ENCODE results near the gene FKBP7. TPM values are rescaled to one million over a fixed set of nuclear protein-coding genes. Genes with fewer than 3 reads are reported as not detected.
A peak's percentile ranks its signal among the peaks of the same experiment; 100 is the strongest.

The FKBP7 gene
- total and polyA plus RNA-seq, 2 of the 8 experiments (the other 6 are each of a cell fraction or from before 2014, with no cell fraction given) = 3.6 to 7.0 TPM

DNA sequence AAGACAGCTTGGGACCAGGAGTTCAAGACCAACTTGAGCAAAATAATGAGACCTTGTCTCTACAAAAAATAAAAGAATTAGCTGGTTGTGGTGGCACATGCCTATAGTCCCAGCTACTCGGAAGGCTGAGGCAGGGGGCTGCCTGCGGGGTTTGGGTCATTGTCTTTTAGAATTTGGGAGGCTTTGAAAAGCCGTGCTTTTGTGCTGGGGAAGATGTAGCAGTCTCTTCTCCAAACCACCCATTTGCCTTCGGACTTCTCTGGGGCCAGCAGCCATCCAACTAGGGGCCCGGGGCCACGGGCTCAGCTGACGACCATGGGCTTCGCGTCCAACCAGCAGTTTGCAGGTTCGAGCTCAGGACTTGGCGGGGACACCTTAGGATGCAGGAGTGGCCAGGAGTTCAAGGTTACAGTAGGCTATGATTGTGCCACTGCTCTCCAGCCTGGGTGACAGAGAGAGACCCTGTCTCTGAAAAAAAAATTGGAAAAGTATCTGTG is 21.0 kb downstream of the FKBP7 start:
- Histone ChIP-seq H3K4me2 (ENCODE audit: insufficient read depth in 1 of 2, low read depth in 2 of 2, low read length in 2 of 2) (no peak overlapping the region), H4K8ac (ENCODE audit: extremely low read depth, insufficient read depth, low read length) (peak overlapping the region; percentile 25; the same call in 1 of the 2 replicates), H3K23ac (ENCODE audit: insufficient read length) (no peak overlapping the region), H4K20me1 (replicated peaks in 1 of 2; ENCODE audit: control insufficient read depth in 1 of 2, insufficient read depth in 2 of 2, low read length in 2 of 2) (no peaks in the 10 kb centered on the region), H3K27me3 (replicated peaks in 1 of 4; ENCODE audit: control insufficient read depth in 3 of 4, extremely low read depth in 1 of 4, insufficient read depth in 3 of 4, low read length in 3 of 4) (no peaks in the 10 kb centered on the region), H3K4me1 (replicated peaks in 1 of 4; ENCODE audit: control insufficient read depth in 3 of 4, insufficient read depth in 4 of 4, low read length in 3 of 4) (no peaks in the 10 kb centered on the region), H2AK5ac (ENCODE audit: low read depth, low read length) (no peak overlapping the region), H3K18ac (ENCODE audit: extremely low read depth, low read length) (no peak overlapping the region), H4K91ac (replicated peaks; ENCODE audit: insufficient read length, low read length) (no peak overlapping the region), H3K4ac (replicated peaks; ENCODE audit: insufficient read length, low read depth, low read length) (no peak overlapping the region), H2BK5ac (ENCODE audit: low read depth, low read length) (no peak overlapping the region), H3K23me2 (ENCODE audit: low read depth, low read length) (no peaks in the 10 kb centered on the region), H3K79me2 (ENCODE audit: control insufficient read depth in 1 of 2, insufficient read depth in 2 of 2, low read length in 2 of 2) (no peaks in the 10 kb centered on the region), H4K5ac (ENCODE audit: insufficient read length, low read depth, low read length) (no peak overlapping the region), H3K9me3 (ENCODE audit: insufficient read depth in 2 of 2, low read depth in 1 of 2, low read length in 1 of 2) (no peaks in the 10 kb centered on the region), H3K14ac (ENCODE audit: insufficient read length) (no peak overlapping the region), H3K79me1 (ENCODE audit: low read depth, low read length) (no peaks in the 10 kb centered on the region), H2AFZ (ENCODE audit: low read length) (no peak overlapping the region), H3K36me3 (ENCODE audit: control insufficient read depth in 2 of 4, insufficient read depth in 4 of 4, low read length in 3 of 4) (no peaks in the 10 kb centered on the region), H2BK12ac (ENCODE audit: low read depth, low read length) (no peak overlapping the region), H3K27ac (ENCODE audit: low read depth, low read length) (no peak overlapping the region), H3K9ac (replicated peaks in 1 of 4; ENCODE audit: extremely low read depth in 1 of 4, low read depth in 3 of 4, low read length in 3 of 4) (no peak overlapping the region), H3K4me3 (ENCODE audit: extremely low read depth in 1 of 4, insufficient read depth in 2 of 4, low read depth in 3 of 4, low read length in 4 of 4) (no peak overlapping the region), H3K56ac (replicated peaks; ENCODE audit: insufficient read length, low read depth, low read length) (no peak overlapping the region), H2BK20ac (ENCODE audit: low read length) (no peak overlapping the region), H2BK120ac (replicated peaks; ENCODE audit: low read depth, low read length) (no peak overlapping the region), H2BK15ac (ENCODE audit: low read length) (no peak overlapping the region)
- ChIA-PET CTCF (ENCODE audit: partially characterized antibody) (interaction anchor here (0.9 kb wide), 1 partner anchor 12 kb away, joined by 3 read pairs; no protein-coding TSS in a partner anchor), POLR2A (ENCODE audit: partially characterized antibody) (interaction anchor here (1.7 kb wide), 1 partner anchor 8 kb away, joined by 3 read pairs; no protein-coding TSS in a partner anchor)
- TF ChIP-seq, protein P1, sequence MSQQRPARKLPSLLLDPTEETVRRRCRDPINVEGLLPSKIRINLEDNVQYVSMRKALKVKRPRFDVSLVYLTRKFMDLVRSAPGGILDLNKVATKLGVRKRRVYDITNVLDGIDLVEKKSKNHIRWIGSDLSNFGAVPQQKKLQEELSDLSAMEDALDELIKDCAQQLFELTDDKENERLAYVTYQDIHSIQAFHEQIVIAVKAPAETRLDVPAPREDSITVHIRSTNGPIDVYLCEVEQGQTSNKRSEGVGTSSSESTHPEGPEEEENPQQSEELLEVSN (IDR thresholded peaks at IDR 0.05) = no peak
- TF ChIP-seq, protein P2, sequence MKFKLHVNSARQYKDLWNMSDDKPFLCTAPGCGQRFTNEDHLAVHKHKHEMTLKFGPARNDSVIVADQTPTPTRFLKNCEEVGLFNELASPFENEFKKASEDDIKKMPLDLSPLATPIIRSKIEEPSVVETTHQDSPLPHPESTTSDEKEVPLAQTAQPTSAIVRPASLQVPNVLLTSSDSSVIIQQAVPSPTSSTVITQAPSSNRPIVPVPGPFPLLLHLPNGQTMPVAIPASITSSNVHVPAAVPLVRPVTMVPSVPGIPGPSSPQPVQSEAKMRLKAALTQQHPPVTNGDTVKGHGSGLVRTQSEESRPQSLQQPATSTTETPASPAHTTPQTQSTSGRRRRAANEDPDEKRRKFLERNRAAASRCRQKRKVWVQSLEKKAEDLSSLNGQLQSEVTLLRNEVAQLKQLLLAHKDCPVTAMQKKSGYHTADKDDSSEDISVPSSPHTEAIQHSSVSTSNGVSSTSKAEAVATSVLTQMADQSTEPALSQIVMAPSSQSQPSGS (IDR thresholded peaks at IDR 0.05; ENCODE audit: low read length) = no peak
- TF ChIP-seq HDAC6 (IDR thresholded peaks at IDR 0.05; ENCODE audit: low read depth, low read length) = no peak
- no peak for TF ChIP-seq NRF1 (IDR thresholded peaks at IDR 0.05; ENCODE audit: low read depth, low read length)
- no peak for TF ChIP-seq YY1 (IDR thresholded peaks at IDR 0.05; ENCODE audit: low read depth, low read length)
- 92% methylated on average over 11 of the region's 11 CpGs; no CpG with 5 or more reads in 1 of the 2 experiments for WGBS, 2 experiments (ENCODE audit: extremely low coverage in 1 of 2, insufficient coverage in 1 of 2, insufficient read length in 1 of 2, insufficient replicate concordance in 2 of 2, low coverage in 1 of 2, low lambda C conversion rate in 2 of 2, missing lambda C conversion rate in 1 of 2)
- FAIRE-seq (no peak), DNase-seq (ENCODE audit: low read depth in 1 of 2, low spot score in 2 of 2) (no peak)

All from H1 (cell line).